ENCODE results near the gene TGFBRAP1.

TGFBRAP1 gene

GRCh38 chr2:105237045-105237765, 92.3 kb downstream of the TGFBRAP1 start:
- ChIA-PET CTCF (interaction anchor here (0.6 to 18.6 kb wide), 16 partner anchors 10 to 139 kb away, joined by 3 to 492 read pairs (median 3); no protein-coding TSS in a partner anchor), POLR2A (no interaction called here)
- no peak for DNase-seq (ENCODE audit: extremely low spot score)
- no peak for TF ChIP-seq CTCF (IDR thresholded peaks at IDR 0.05; ENCODE audit: control extremely low read depth, extremely low read depth, low read depth, missing control alignments)

GRCh38 chr2:105236060-105236424, 93.5 kb downstream of the TGFBRAP1 start:
- CTCF ChIA-PET: interaction anchor here (0.8 to 18.6 kb wide), 13 partner anchors 9 to 343 kb away, joined by 3 to 492 read pairs (median 4); no protein-coding TSS in a partner anchor
- no peak for DNase-seq (ENCODE audit: extremely low spot score)
- no peak for TF ChIP-seq CTCF (IDR thresholded peaks at IDR 0.05; ENCODE audit: control extremely low read depth, extremely low read depth, low read depth, missing control alignments)
- POLR2A ChIA-PET: no interaction called here

GRCh38 chr2:105235388-105236059, 94.0 kb downstream of the TGFBRAP1 start:
- peak; percentile 73 for TF ChIP-seq CTCF (IDR thresholded peaks at IDR 0.05; ENCODE audit: control extremely low read depth, extremely low read depth, low read depth, missing control alignments)
- peak; percentile 55 for DNase-seq (ENCODE audit: extremely low spot score)
- ChIA-PET POLR2A (no interaction called here), CTCF (interaction anchor here (0.8 to 18.6 kb wide), 18 partner anchors 9 to 343 kb away, joined by 3 to 492 read pairs (median 3); no protein-coding TSS in a partner anchor)

- TF ChIP-seq CTCF (IDR thresholded peaks at IDR 0.05; ENCODE audit: control extremely low read depth, extremely low read depth, low read depth, missing control alignments): no peak
- POLR2A ChIA-PET: no interaction called here
- CTCF ChIA-PET: interaction anchor here (1.0 to 18.6 kb wide), 3 partner anchors 10 to 115 kb away, joined by 4 to 492 read pairs (median 4); partner anchors contain the start of gene GPR45
- no peak for DNase-seq (ENCODE audit: extremely low spot score)
These were observed 98.3 kb downstream of the TGFBRAP1 start for GRCh38 chr2:105231232-105231619.

- ChIA-PET CTCF (interaction anchor here (1.5 to 1.7 kb wide), 2 partner anchors 14 to 110 kb away, joined by 4 to 6 read pairs; no protein-coding TSS in a partner anchor), POLR2A (no interaction called here)
- no peak for DNase-seq (ENCODE audit: extremely low spot score)
- TF ChIP-seq CTCF (IDR thresholded peaks at IDR 0.05; ENCODE audit: control extremely low read depth, extremely low read depth, low read depth, missing control alignments): no peak
These were observed 105.1 kb downstream of the TGFBRAP1 start for GRCh38 chr2:105224444-105224843.

GRCh38 chr2:105220604-105221003, 108.9 kb downstream of the TGFBRAP1 start:
- POLR2A ChIA-PET: no interaction called here
- DNase-seq (ENCODE audit: extremely low spot score): no peak
- TF ChIP-seq CTCF (IDR thresholded peaks at IDR 0.05; ENCODE audit: control extremely low read depth, extremely low read depth, low read depth, missing control alignments): no peak
- CTCF ChIA-PET: no interaction called here

Measured in GM10248 (cell line).